K562 (cell line): ENCODE results near the gene OBSCN. TPM values are rescaled to one million over a fixed set of nuclear protein-coding genes. Genes with fewer than 3 reads are reported as not detected.
A peak's percentile ranks its signal among the peaks of the same experiment; 100 is the strongest.

Experiments used
- CBX3 ChIP-seq, 2 experiments: IDR thresholded peaks; 1 replicate in 1 of 2; 2 replicates in 1 of 2; pipeline ENCODE4 v1.6.1; 2012; ENCODE audit warnings: inconsistent platforms in 2 of 2, low read length in 2 of 2, borderline replicate concordance in 1 of 2, control low read depth in 1 of 2
- GATAD2B ChIP-seq: fragments of 450-650 bp; IDR thresholded peaks from 2 replicates; pipeline ENCODE4 v1.6.1; 2017; ENCODE audit warnings: mild to moderate bottlenecking, borderline replicate concordance
- RB1 ChIP-seq: fragments of 450-650 bp; IDR thresholded peaks from 2 replicates; pipeline ENCODE4 v1.6.1; 2017; ENCODE audit warnings: low read depth, mild to moderate bottlenecking
- TCF7 ChIP-seq: sonication (generic); IDR thresholded peaks from 2 replicates; pipeline ENCODE4 v1.6.1; 2016; ENCODE audit warnings: antibody characterized with exemption, borderline replicate concordance
- ZNF431 ChIP-seq: sonication (generic); formaldehyde crosslinking; IDR thresholded peaks from 2 replicates; pipeline ENCODE4 v1.8.0; 2022; ENCODE audit warnings: mild to moderate bottlenecking, missing genetic modification reagents
- ZNF584 ChIP-seq: fragments of 200-800 bp; sonication (Bioruptor generic); IDR thresholded peaks from 2 replicates; pipeline ENCODE4 v1.6.1; 2016; ENCODE audit warnings: low read depth, mild to moderate bottlenecking, missing genetic modification characterization, missing compliant biosample characterization
- polyA plus RNA-seq, 8 experiments: library from polyadenylated mRNA; depleted of rRNA in 4 of 8; stranded (reverse) in 5 of 8; unstranded in 3 of 8; fragments of >200 nt; fragmentation: Nextera tagmentation in 2 of 8; fragmentation: Illumina TruSeq in 1 of 8; extraction: Ambion mirVana in 2 of 8; extraction: Trizol in 1 of 8; gene quantifications; 2 replicates each; pipeline versions ENCODE4 v1.2.1 to v1.2.3, GENCODE V29; 2011 to 2014; ENCODE audit warnings: inconsistent platforms in 1 of 8, missing spikeins in 1 of 8
- total RNA-seq, 7 experiments: library from RNA; depleted of rRNA in 6 of 7; stranded (reverse); fragments of >200 nt in 6 of 7; fragmentation: Illumina TruSeq in 2 of 7; extraction: Trizol in 2 of 7; gene quantifications; 2 replicates each; pipeline versions ENCODE4 v1.2.1 to v1.2.3, GENCODE V29; 2011 to 2021; ENCODE audit warnings: low replicate concordance in 1 of 7
- TF ChIP-seq, protein P1 (sequence below), 2 experiments: fragments of 450-650 bp in 1 of 2; sonication (generic) in 1 of 2; formaldehyde crosslinking; conservative IDR thresholded peaks; 2 replicates each; pipeline versions ENCODE4 v1.4.0 to v1.8.1; 2020 to 2022; ENCODE audit warnings: mild to moderate bottlenecking in 1 of 2, missing genetic modification reagents in 1 of 2
- TF ChIP-seq, protein P2 (sequence below): sonication (generic); formaldehyde crosslinking; IDR thresholded peaks from 2 replicates; pipeline ENCODE4 v1.8.1; 2023; ENCODE audit warnings: mild to moderate bottlenecking, missing genetic modification reagents
- TF ChIP-seq, protein P3 (sequence below): fragments of 200-800 bp; sonication (Bioruptor generic); IDR thresholded peaks from 2 replicates; pipeline ENCODE4 v1.6.1; 2017; ENCODE audit warnings: missing genetic modification characterization, missing compliant biosample characterization
- TF ChIP-seq, protein P4 (sequence below): fragments of 250-450 bp; sonication (Bioruptor Pico); IDR thresholded peaks from 2 replicates; pipeline ENCODE4 v1.4.0; 2020
- TF ChIP-seq, protein P5 (sequence below), 2 experiments: IDR thresholded peaks; 2 replicates each; pipeline ENCODE4 v1.6.1; 2011; ENCODE audit warnings: borderline replicate concordance in 1 of 2, control low read depth in 1 of 2, low read depth in 1 of 2, low read length in 1 of 2, mild to moderate bottlenecking in 1 of 2, mixed read lengths in 1 of 2, moderate library complexity in 1 of 2; ENCODE audit not compliant: insufficient read depth in 1 of 2, insufficient read length in 1 of 2, poor library complexity in 1 of 2, severe bottlenecking in 1 of 2; ENCODE audit errors: extremely low read depth in 1 of 2

The OBSCN gene
- total and polyA plus RNA-seq, 9 of the 15 experiments (the other 6 are each of a cell fraction or from before 2014, with no cell fraction given): 0.18 to 19.7 (median 3.6) TPM

DNA sequence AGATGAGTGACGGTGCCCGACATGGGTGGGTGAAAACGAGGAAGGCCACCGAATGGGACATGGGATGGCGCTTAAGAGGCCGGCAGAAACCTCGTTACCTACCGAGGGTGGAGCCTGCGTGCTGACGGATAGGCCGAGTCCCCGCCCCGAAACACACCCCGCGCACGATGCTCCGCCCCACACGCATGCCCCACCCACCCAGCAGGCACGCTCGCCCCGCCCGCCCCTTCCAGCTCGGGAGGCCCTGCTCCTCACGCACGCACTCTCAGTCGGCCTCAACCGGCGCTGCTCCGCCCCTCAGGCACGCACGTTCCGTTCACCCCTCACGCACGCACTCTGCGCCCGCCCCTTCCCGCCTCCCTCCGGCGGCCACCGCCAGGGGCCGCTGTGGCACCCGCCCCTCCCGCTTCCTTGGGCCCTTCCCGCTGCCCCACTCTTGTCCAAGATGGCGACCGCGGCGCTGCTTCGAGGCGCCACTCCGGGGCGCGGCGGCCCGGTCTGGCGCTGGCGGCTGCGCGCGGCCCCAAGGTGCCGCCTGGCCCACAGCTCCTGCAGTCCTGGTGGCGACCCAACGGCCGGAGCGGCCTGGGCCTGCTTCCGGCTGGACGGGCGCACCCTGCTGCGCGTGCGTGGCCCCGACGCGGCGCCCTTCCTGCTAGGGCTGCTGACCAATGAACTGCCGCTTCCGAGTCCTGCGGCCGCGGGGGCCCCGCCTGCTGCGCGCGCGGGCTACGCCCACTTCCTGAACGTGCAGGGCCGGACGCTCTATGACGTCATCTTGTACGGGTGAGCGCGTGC is 42.3 kb upstream of the OBSCN start, which contains the start of gene IBA57 (continued):
- TF ChIP-seq, protein P1, sequence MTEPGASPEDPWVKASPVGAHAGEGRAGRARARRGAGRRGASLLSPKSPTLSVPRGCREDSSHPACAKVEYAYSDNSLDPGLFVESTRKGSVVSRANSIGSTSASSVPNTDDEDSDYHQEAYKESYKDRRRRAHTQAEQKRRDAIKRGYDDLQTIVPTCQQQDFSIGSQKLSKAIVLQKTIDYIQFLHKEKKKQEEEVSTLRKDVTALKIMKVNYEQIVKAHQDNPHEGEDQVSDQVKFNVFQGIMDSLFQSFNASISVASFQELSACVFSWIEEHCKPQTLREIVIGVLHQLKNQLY (CRISPR knock-in tag; conservative IDR thresholded peaks at IDR 0.05): 0 out of 4 replicates have a peak, but pooled peaks of 1 of the 2 experiments have one; percentile 61
- TF ChIP-seq RB1 (peak; percentile 99), ZNF584 (peak; percentile 85), CBX3 (IDR thresholded peaks at IDR 0.05; ENCODE audit: borderline replicate concordance in 1 of 2, low read length in 2 of 2) (peak in 1 of 2 experiments; percentile 53; a peak in 1 of 3 replicates), ZNF431 (peak; percentile 72; the same call in 1 of the 2 replicates), TCF7 (peak; percentile 83; the same call in 1 of the 2 replicates), GATAD2B (peak; percentile 100)
- TF ChIP-seq, protein P2, sequence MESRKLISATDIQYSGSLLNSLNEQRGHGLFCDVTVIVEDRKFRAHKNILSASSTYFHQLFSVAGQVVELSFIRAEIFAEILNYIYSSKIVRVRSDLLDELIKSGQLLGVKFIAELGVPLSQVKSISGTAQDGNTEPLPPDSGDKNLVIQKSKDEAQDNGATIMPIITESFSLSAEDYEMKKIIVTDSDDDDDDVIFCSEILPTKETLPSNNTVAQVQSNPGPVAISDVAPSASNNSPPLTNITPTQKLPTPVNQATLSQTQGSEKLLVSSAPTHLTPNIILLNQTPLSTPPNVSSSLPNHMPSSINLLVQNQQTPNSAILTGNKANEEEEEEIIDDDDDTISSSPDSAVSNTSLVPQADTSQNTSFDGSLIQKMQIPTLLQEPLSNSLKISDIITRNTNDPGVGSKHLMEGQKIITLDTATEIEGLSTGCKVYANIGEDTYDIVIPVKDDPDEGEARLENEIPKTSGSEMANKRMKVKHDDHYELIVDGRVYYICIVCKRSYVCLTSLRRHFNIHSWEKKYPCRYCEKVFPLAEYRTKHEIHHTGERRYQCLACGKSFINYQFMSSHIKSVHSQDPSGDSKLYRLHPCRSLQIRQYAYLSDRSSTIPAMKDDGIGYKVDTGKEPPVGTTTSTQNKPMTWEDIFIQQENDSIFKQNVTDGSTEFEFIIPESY (CRISPR knock-in tag): peak; percentile 89
- TF ChIP-seq, protein P3, sequence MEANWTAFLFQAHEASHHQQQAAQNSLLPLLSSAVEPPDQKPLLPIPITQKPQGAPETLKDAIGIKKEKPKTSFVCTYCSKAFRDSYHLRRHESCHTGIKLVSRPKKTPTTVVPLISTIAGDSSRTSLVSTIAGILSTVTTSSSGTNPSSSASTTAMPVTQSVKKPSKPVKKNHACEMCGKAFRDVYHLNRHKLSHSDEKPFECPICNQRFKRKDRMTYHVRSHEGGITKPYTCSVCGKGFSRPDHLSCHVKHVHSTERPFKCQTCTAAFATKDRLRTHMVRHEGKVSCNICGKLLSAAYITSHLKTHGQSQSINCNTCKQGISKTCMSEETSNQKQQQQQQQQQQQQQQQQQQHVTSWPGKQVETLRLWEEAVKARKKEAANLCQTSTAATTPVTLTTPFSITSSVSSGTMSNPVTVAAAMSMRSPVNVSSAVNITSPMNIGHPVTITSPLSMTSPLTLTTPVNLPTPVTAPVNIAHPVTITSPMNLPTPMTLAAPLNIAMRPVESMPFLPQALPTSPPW (CRISPR knock-in tag): peak; percentile 98
- TF ChIP-seq, protein P4, sequence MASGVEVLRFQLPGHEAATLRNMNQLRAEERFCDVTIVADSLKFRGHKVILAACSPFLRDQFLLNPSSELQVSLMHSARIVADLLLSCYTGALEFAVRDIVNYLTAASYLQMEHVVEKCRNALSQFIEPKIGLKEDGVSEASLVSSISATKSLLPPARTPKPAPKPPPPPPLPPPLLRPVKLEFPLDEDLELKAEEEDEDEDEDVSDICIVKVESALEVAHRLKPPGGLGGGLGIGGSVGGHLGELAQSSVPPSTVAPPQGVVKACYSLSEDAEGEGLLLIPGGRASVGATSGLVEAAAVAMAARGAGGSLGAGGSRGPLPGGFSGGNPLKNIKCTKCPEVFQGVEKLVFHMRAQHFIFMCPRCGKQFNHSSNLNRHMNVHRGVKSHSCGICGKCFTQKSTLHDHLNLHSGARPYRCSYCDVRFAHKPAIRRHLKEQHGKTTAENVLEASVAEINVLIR (CRISPR knock-in tag): peak; percentile 91
- TF ChIP-seq, protein P5, sequence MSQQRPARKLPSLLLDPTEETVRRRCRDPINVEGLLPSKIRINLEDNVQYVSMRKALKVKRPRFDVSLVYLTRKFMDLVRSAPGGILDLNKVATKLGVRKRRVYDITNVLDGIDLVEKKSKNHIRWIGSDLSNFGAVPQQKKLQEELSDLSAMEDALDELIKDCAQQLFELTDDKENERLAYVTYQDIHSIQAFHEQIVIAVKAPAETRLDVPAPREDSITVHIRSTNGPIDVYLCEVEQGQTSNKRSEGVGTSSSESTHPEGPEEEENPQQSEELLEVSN (IDR thresholded peaks at IDR 0.05; ENCODE audit: borderline replicate concordance in 1 of 2, extremely low read depth in 1 of 2, insufficient read depth in 1 of 2, insufficient read length in 1 of 2, low read depth in 1 of 2, low read length in 1 of 2, poor library complexity in 1 of 2, severe bottlenecking in 1 of 2): peak; percentile 39 to 94
